Skin epidermis (tissue), 12 donors: Measurements from ENCODE around the gene CYFIP1.
A peak's percentile ranks its signal among the peaks of the same experiment; 100 is the strongest.
"Not testable (repeated sequence)": the region's sequence is repeated elsewhere in the genome, so short reads cannot be mapped to it uniquely, and the experiment has no call there.

Experiments used
- H3K27ac ChIP-seq, 21 experiments: fragments of 200-600 bp; sonication (generic) in 11 of 21; one replicate each; pipeline ENCODE4 v1.5.0; 2020; ENCODE audit warnings: mild to moderate bottlenecking in 3 of 21, inconsistent platforms in 2 of 21, moderate library complexity in 2 of 21
- H3K4me3 ChIP-seq, 7 experiments: fragments of 200-600 bp; sonication (generic) in 2 of 7; one replicate each; pipeline ENCODE4 v1.5.0; 2020; ENCODE audit warnings: inconsistent platforms in 2 of 7, mild to moderate bottlenecking in 2 of 7, moderate library complexity in 1 of 7

Gene CYFIP1

GRCh38 chr15:22980189-22981050 is at the start of gene CYFIP1:
Gene CYFIP1 (minus strand): TSS chr15:22980368. CDS start chr15:22947285, 33,083 bp downstream.
- Histone ChIP-seq H3K27ac (peak within 1 kb of the TSS; percentile 72 to 97 (median 88)), H3K4me3 (peak within 1 kb of the TSS; percentile 57 to 88 (median 82))

GRCh38 chr15:23026218-23026617 is 46.0 kb upstream of the CYFIP1 start:
- H3K4me3 ChIP-seq: no peak overlapping the region
- H3K27ac ChIP-seq: no peak overlapping the region

GRCh38 chr15:23022156-23022555 is 42.0 kb upstream of the CYFIP1 start:
- Histone ChIP-seq H3K4me3 (no peak overlapping the region), H3K27ac (no peak overlapping the region)

GRCh38 chr15:23014394-23015000 is 34.3 kb upstream of the CYFIP1 start:
- no peak overlapping the region for H3K27ac ChIP-seq
- no peak overlapping the region for H3K4me3 ChIP-seq

- Histone ChIP-seq H3K4me3 (no peak overlapping the region), H3K27ac (no peak overlapping the region)
Measured at GRCh38 chr15:23013681-23014080, 33.5 kb upstream of the CYFIP1 start.

GRCh38 chr15:23012616-23013015 is 32.4 kb upstream of the CYFIP1 start:
- not testable (repeated sequence) for H3K4me3 ChIP-seq

GRCh38 chr15:23003736-23004135 is 23.6 kb upstream of the CYFIP1 start:
- H3K4me3 ChIP-seq: no peak overlapping the region
- no peak overlapping the region for H3K27ac ChIP-seq

More at GRCh38 chr15:23012616-23013015, 32.4 kb upstream of the CYFIP1 start:
- not testable (repeated sequence) for H3K27ac ChIP-seq

GRCh38 chr15:23002920-23003319 is 22.8 kb upstream of the CYFIP1 start:
- H3K27ac ChIP-seq: no peak overlapping the region
- H3K4me3 ChIP-seq: no peak overlapping the region

GRCh38 chr15:22995795-22996194 is 15.6 kb upstream of the CYFIP1 start:
- Histone ChIP-seq H3K27ac (no peak overlapping the region), H3K4me3 (no peak overlapping the region)

GRCh38 chr15:22992024-22992326 is 11.8 kb upstream of the CYFIP1 start:
- Histone ChIP-seq H3K27ac (no peak overlapping the region), H3K4me3 (no peak overlapping the region)

- no peak overlapping the region for H3K27ac ChIP-seq
- H3K4me3 ChIP-seq: no peak overlapping the region
Measured at GRCh38 chr15:22989576-22990477, 9.7 kb upstream of the CYFIP1 start.

GRCh38 chr15:22988811-22989210 is 8.6 kb upstream of the CYFIP1 start:
- Histone ChIP-seq H3K27ac (no peak overlapping the region), H3K4me3 (no peak overlapping the region)

GRCh38 chr15:22981931-22982330 is 1.8 kb upstream of the CYFIP1 start:
- H3K27ac ChIP-seq, H3K4me3 ChIP-seq: not testable (repeated sequence)

GRCh38 chr15:22981051-22981840 is 1.1 kb upstream of the CYFIP1 start:
- H3K4me3 ChIP-seq: peak overlapping the region; percentile 57 to 88 (median 82)
- peak overlapping the region in 15 of 21 experiments; percentile 72 to 97 (median 92) for H3K27ac ChIP-seq

- peak overlapping the region; percentile 57 to 88 (median 82) for H3K4me3 ChIP-seq
- peak overlapping the region; percentile 72 to 97 (median 88) for H3K27ac ChIP-seq
Measured at GRCh38 chr15:22979238-22980188, 655 bp downstream of the CYFIP1 start.

- Histone ChIP-seq H3K4me3 (peak overlapping the region; percentile 57 to 88 (median 82)), H3K27ac (peak overlapping the region in 11 of 21 experiments; percentile 72 to 97 (median 92))
Measured at GRCh38 chr15:22978691-22979237, 1.4 kb downstream of the CYFIP1 start.

- H3K4me3 ChIP-seq: no peak overlapping the region
- peak overlapping the region in 4 of 21 experiments; percentile 30 to 56 (median 40) for H3K27ac ChIP-seq
Measured at GRCh38 chr15:22974745-22975144, 5.4 kb downstream of the CYFIP1 start.

- Histone ChIP-seq H3K4me3 (no peak overlapping the region), H3K27ac (peak overlapping the region in 1 of 21 experiments; percentile 33)
Measured at GRCh38 chr15:22973987-22974386, 6.2 kb downstream of the CYFIP1 start.
